ENCODE measurements around the gene PRELID2. TPM values are rescaled to one million over a fixed set of nuclear protein-coding genes. Genes with fewer than 3 reads are reported as not detected.

The PRELID2 gene
- total RNA-seq, 2 experiments from 2014 or later, result 2.7 to 3.6 TPM

DNA sequence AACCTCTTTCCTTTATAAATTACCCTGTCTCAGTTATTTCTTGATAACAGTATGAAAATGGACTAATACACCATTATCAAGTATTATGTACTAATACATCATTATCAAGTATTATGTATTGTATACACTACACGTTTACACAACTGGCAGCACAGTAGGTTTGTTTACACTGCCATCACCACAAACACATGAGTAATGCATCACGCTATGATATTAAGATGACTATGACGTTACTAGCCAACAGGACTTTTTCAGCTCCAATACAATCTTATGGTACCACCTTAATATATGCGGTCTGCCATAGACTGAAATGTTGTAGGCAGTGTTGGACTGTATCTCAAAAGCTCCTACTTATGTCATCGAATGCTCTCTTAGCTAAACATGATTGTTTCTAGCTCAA lies 28.2 kb downstream of the PRELID2 start:
- no peaks in the 10 kb centered on the region for H3K9me3 Mint-ChIP-seq
- H3K4me1 Mint-ChIP-seq (ENCODE audit: low read depth), result no peaks in the 10 kb centered on the region
- CTCF ChIA-PET, result no interaction called here
- intact Hi-C loops (cut with micrococcal nuclease), result no loop called here
- H3K36me3 Mint-ChIP-seq (ENCODE audit: low read depth), result no peaks in the 10 kb centered on the region
- DNase-seq, result no peak
- POLR2A ChIA-PET, result no interaction called here
- H3K4me3 Mint-ChIP-seq, result no peak overlapping the region
- H3K27ac Mint-ChIP-seq, result no peak overlapping the region
- no peaks in the 10 kb centered on the region for H3K27me3 Mint-ChIP-seq
- no peak for ATAC-seq
- TF ChIP-seq, protein P1, sequence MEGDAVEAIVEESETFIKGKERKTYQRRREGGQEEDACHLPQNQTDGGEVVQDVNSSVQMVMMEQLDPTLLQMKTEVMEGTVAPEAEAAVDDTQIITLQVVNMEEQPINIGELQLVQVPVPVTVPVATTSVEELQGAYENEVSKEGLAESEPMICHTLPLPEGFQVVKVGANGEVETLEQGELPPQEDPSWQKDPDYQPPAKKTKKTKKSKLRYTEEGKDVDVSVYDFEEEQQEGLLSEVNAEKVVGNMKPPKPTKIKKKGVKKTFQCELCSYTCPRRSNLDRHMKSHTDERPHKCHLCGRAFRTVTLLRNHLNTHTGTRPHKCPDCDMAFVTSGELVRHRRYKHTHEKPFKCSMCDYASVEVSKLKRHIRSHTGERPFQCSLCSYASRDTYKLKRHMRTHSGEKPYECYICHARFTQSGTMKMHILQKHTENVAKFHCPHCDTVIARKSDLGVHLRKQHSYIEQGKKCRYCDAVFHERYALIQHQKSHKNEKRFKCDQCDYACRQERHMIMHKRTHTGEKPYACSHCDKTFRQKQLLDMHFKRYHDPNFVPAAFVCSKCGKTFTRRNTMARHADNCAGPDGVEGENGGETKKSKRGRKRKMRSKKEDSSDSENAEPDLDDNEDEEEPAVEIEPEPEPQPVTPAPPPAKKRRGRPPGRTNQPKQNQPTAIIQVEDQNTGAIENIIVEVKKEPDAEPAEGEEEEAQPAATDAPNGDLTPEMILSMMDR (IDR thresholded peaks at IDR 0.05), result no peak

DNA sequence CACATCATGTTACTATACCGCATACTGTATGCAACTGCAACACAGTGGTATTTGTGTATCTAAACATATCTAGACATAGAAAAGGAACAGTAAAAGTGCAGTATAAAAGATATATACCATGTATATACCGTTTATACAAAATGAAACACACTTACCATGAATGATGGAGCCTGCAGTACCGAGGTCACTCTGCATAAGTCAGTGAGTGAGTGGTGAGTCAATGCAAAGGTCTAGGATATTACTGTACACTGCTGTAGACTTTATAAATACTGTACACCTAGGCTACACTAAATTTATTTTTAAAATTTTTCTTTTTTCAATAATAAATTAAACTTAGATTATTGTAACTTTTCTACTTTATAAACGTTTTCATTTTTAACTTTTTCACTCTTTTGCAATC lies 29.3 kb downstream of the PRELID2 start:
- Mint-ChIP-seq H3K36me3 (ENCODE audit: low read depth) (no peaks in the 10 kb centered on the region), H3K9me3 (no peaks in the 10 kb centered on the region), H3K27me3 (no peaks in the 10 kb centered on the region), H3K4me3 (no peak overlapping the region), H3K4me1 (ENCODE audit: low read depth) (no peaks in the 10 kb centered on the region), H3K27ac (no peak overlapping the region)
- ATAC-seq, result no peak
- no peak for DNase-seq
- POLR2A ChIA-PET, result no interaction called here
- TF ChIP-seq, protein P1 (IDR thresholded peaks at IDR 0.05), result no peak
- intact Hi-C loops (cut with micrococcal nuclease), result no loop called here
- CTCF ChIA-PET, result no interaction called here

DNA sequence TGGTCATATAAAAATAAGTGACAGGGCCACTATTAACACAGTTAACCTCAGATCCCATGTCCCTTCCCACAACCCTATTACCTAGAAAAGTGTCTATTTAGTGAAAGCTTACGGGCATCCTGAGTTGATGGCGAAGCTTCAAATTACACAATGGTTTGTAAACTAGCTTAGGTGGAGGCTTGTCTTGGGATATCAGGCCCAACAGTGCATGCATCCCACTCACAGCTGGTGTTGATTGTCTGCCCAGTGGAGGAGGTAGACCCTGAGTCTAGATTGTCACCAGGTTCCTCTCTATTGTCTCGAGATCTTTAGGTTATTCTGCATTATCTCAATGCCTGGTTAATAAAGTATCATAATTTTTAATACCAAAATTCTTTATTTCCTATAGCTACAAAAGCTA lies 30.4 kb downstream of the PRELID2 start:
- TF ChIP-seq, protein P1 (IDR thresholded peaks at IDR 0.05), result no peak
- POLR2A ChIA-PET, result no interaction called here
- intact Hi-C loops (cut with micrococcal nuclease), result no loop called here

DNA sequence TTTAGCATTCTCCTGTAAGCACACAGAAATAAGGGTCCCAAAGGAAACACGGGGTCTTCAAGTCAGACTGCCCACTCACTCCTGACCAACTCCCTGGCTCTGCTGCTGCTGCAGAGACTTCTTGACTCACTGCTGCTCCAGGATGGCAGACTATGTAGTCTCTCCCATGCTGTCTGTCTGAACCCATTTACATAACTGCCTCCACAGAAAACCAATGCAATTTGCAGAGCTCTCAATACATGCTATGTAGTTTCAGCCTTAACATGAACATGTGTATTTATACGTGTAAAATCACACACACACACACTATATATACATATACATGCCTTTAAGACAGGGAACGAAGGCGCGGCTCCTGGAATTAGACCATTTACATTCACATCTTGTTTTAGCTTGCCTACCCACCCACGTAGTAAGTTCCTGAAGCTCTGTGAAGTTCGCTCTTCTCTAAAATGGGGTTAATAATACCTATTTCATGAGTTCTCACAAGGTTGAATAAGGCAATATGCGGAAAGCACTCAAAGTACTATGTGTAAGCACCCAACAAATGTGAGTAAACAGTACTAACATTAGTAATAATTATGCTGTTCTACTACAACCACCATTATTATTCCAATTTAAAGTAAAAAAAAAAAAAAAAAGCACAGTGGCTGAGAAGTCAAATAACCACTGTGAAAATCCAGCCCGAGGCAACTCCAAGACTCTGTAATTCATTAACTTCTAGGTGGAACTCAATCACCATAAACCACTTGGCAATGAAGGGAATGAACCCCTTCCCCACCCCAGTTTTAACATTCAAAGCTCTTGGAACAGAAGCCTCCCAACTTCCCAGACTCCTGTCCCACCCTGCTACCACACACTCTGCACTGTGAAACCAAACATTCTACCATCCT lies 31.8 kb downstream of the PRELID2 start:
- no peaks in the 10 kb centered on the region for H3K4me1 Mint-ChIP-seq (ENCODE audit: low read depth)
- ChIA-PET POLR2A (no interaction called here), CTCF (interaction anchor here (0.6 kb wide), 1 partner anchor 88 kb away, joined by 3 read pairs; no protein-coding TSS in a partner anchor)

More for the DNA sequence above, 30.4 kb downstream of the PRELID2 start:
- H3K9me3 Mint-ChIP-seq, result no peaks in the 10 kb centered on the region
- no peaks in the 10 kb centered on the region for H3K4me1 Mint-ChIP-seq (ENCODE audit: low read depth)
- no peaks in the 10 kb centered on the region for H3K36me3 Mint-ChIP-seq (ENCODE audit: low read depth)
- no peak for DNase-seq
- CTCF ChIA-PET, result interaction anchor here (0.8 kb wide), 1 partner anchor 18 kb away, joined by 3 read pairs; no protein-coding TSS in a partner anchor
- ATAC-seq, result no peak
- no peak overlapping the region for H3K27ac Mint-ChIP-seq
- H3K4me3 Mint-ChIP-seq, result no peak overlapping the region
- H3K27me3 Mint-ChIP-seq, result no peaks in the 10 kb centered on the region

DNA sequence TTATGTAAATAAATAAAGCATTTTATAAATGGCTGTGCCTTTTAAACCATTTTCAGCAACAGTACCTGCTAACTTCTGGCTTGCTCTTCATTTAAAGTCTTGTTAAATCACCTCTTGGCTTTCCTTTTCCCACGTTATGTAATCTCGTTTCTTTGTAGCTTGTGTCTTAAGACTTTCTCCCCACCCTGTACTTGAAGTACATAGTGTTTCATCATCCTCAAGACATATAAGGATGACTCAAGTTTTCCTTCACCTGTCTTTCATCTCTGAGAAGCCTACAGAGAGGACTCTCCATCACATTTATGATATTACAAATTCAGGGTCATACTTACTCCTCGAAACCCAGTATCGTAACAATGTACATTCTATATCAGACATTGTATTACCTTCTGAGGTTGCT lies 33.9 kb downstream of the PRELID2 start:
- TF ChIP-seq, protein P1 (IDR thresholded peaks at IDR 0.05), result no peak
- no peaks in the 10 kb centered on the region for H3K36me3 Mint-ChIP-seq (ENCODE audit: low read depth)
- H3K27me3 Mint-ChIP-seq, result peaks cover 2% of the 10 kb centered on the region

More for the DNA sequence above, 31.8 kb downstream of the PRELID2 start:
- Mint-ChIP-seq H3K4me3 (no peak overlapping the region), H3K27me3 (no peaks in the 10 kb centered on the region), H3K9me3 (no peaks in the 10 kb centered on the region), H3K27ac (no peak overlapping the region), H3K36me3 (ENCODE audit: low read depth) (no peaks in the 10 kb centered on the region)
- intact Hi-C loops (cut with micrococcal nuclease), result no loop called here
- ATAC-seq, result no peak
- TF ChIP-seq, protein P1 (IDR thresholded peaks at IDR 0.05), result no peak
- DNase-seq, result no peak

More for the DNA sequence above, 33.9 kb downstream of the PRELID2 start:
- H3K4me1 Mint-ChIP-seq (ENCODE audit: low read depth), result no peaks in the 10 kb centered on the region
- DNase-seq (no peak), ATAC-seq (no peak)
- ChIA-PET CTCF (no interaction called here), POLR2A (no interaction called here)
- no peak overlapping the region for H3K27ac Mint-ChIP-seq
- peaks cover 5% of the 10 kb centered on the region for H3K9me3 Mint-ChIP-seq
- H3K4me3 Mint-ChIP-seq, result no peak overlapping the region
- intact Hi-C loops (cut with micrococcal nuclease), result no loop called here
